GM12891 (cell line): Measurements from ENCODE around the gene POU2F2.

Source experiments
- POLR2A ChIP-seq: IDR thresholded peaks from 2 replicates; pipeline ENCODE4 v1.6.1; 2011; ENCODE audit warnings: low read depth, low read length, control low read depth
- TAF1 ChIP-seq: IDR thresholded peaks from 2 replicates; pipeline ENCODE4 v1.6.1; 2011; ENCODE audit warnings: low read depth, low read length, control low read depth

DNA sequence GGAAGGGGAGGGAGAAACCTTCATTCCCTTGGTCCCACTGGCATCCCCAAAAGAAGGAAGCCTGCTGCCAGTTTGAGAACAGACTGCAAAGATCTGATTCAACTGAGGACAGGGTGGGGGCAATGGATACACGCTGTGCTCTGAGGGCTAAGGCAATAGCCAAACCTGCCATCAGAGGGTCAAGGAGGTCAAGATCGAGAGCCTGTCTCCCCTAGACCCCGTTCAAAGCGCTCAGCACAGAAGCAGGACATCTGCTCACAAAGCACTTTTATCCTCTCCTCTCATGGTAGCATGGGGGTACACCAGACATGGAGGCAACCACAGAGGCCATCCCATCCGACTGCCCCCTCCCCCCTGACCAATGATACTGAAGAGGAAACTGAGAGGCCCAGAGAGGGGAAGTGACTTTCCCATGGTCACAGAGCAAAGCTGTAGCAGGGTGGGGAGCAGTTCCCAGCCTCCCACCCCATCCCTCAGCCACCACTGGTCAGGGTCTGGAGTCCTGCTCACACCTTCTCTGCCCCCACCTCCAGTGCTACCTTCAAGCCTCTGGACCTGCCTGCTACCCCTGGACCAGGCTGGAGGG lies 11.1 kb downstream of the POU2F2 start:
- TF ChIP-seq TAF1 = no peak
- TF ChIP-seq POLR2A = no peak
